Measurements from ENCODE around the gene NCK1.

GRCh38 chr3:136909187-136909586 lies 47.2 kb downstream of the NCK1 start:
- TF ChIP-seq, protein P1, sequence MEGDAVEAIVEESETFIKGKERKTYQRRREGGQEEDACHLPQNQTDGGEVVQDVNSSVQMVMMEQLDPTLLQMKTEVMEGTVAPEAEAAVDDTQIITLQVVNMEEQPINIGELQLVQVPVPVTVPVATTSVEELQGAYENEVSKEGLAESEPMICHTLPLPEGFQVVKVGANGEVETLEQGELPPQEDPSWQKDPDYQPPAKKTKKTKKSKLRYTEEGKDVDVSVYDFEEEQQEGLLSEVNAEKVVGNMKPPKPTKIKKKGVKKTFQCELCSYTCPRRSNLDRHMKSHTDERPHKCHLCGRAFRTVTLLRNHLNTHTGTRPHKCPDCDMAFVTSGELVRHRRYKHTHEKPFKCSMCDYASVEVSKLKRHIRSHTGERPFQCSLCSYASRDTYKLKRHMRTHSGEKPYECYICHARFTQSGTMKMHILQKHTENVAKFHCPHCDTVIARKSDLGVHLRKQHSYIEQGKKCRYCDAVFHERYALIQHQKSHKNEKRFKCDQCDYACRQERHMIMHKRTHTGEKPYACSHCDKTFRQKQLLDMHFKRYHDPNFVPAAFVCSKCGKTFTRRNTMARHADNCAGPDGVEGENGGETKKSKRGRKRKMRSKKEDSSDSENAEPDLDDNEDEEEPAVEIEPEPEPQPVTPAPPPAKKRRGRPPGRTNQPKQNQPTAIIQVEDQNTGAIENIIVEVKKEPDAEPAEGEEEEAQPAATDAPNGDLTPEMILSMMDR (IDR thresholded peaks at IDR 0.05): no peak
- TF ChIP-seq, protein P2, sequence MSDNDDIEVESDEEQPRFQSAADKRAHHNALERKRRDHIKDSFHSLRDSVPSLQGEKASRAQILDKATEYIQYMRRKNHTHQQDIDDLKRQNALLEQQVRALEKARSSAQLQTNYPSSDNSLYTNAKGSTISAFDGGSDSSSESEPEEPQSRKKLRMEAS (IDR thresholded peaks at IDR 0.05): no peak
- TF ChIP-seq POLR2A (IDR thresholded peaks at IDR 0.05; ENCODE audit: low read length) (no peak), RNF2 (IDR thresholded peaks at IDR 0.05; ENCODE audit: borderline replicate concordance, low read depth) (no peak)

Data from A549 (cell line).